ENCODE data around the gene SLC9C1.

- TF ChIP-seq CTCF (conservative IDR thresholded peaks at IDR 0.05; ENCODE audit: low read depth, low read length) (no peak), RFX5 (IDR thresholded peaks at IDR 0.05; ENCODE audit: low read depth, low read length) (no peak), POLR2A (IDR thresholded peaks at IDR 0.05; ENCODE audit: low read depth, low read length) (no peak), RAD21 (IDR thresholded peaks at IDR 0.05; ENCODE audit: low read length) (no peak), MAZ (IDR thresholded peaks at IDR 0.05; ENCODE audit: borderline replicate concordance, low read depth, low read length) (no peak), USF2 (IDR thresholded peaks at IDR 0.05; ENCODE audit: low read depth, low read length) (no peak), SMC3 (IDR thresholded peaks at IDR 0.05; ENCODE audit: low read depth, low read length) (no peak), CEBPB (IDR thresholded peaks at IDR 0.05; ENCODE audit: low read depth, low read length) (no peak), MXI1 (IDR thresholded peaks at IDR 0.05; ENCODE audit: borderline replicate concordance, low read depth, low read length) (no peak), MAFK (IDR thresholded peaks at IDR 0.05; ENCODE audit: low read depth, low read length) (no peak), BHLHE40 (IDR thresholded peaks at IDR 0.05; ENCODE audit: low read depth, low read length) (no peak), CHD1 (IDR thresholded peaks at IDR 0.05; ENCODE audit: low read depth, low read length) (no peak)
Measured at GRCh38 chr3:112260563-112260962, 33.5 kb downstream of the SLC9C1 start.

Data from IMR-90 (cell line).